Measurements from ENCODE around the gene BDKRB1. TPM values are rescaled to one million over a fixed set of nuclear protein-coding genes. Genes with fewer than 3 reads are reported as not detected.

Gene BDKRB1
- total RNA-seq, 1 donor from 2014 or later = 0.20 TPM

DNA sequence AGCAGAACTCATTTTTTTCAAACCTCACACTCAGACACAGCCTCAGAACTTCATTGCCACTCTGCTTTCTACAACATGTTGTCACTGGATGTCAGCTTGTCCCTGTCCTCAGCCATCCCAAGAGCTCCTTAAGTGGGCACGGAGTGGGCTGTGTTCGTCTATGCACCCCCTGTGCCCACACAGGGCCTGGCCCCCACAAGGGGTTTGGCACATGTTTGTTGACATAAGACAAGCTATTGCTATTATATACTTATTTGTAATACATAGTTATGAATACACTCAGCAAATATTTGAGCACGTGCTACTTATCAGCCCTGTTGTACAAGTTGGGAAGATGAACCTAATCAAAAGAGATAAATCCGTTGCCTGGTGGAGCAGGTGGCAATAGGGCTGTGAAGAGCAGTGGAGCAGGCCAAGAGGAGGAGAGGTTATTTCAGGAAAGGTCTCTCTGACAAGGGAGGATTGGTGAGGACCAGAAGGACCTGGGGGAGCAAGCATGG, 4.3 kb upstream of the BDKRB1 start:
- H3K27me3 ChIP-seq (ENCODE audit: insufficient read depth, low read length) = no peaks in the 10 kb centered on the region
- Mint-ChIP-seq H3K27ac (ENCODE audit: unreplicated experiment) (peak overlapping the region; percentile 93), H3K27me3 (ENCODE audit: low read depth, unreplicated experiment) (no peaks in the 10 kb centered on the region), H3K4me3 (ENCODE audit: unreplicated experiment) (no peak overlapping the region), H3K9me3 (ENCODE audit: unreplicated experiment) (no peaks in the 10 kb centered on the region), H3K36me3 (ENCODE audit: low read depth, unreplicated experiment) (no peaks in the 10 kb centered on the region), H3K4me1 (ENCODE audit: low read depth, unreplicated experiment) (peaks cover 34% of the 10 kb centered on the region)
- H3K27ac ChIP-seq (ENCODE audit: low read depth, low read length) = no peak overlapping the region
- no peak overlapping the region for H3K4me2 ChIP-seq (ENCODE audit: low read length)
- H3K4me1 ChIP-seq (ENCODE audit: insufficient read depth, low read length) = peaks cover 22% of the 10 kb centered on the region
- TF ChIP-seq EZH2 (IDR thresholded peaks at IDR 0.05; ENCODE audit: insufficient read depth, low read length) (no peak), CTCF (IDR thresholded peaks at IDR 0.05; ENCODE audit: insufficient read depth, low read depth, low read length) (no peak)
- H3K9me3 ChIP-seq (ENCODE audit: insufficient read depth, low read depth, low read length) = no peaks in the 10 kb centered on the region
- H3K4me3 ChIP-seq (ENCODE audit: insufficient read depth, low read depth, low read length) = no peak overlapping the region
- H4K20me1 ChIP-seq (ENCODE audit: insufficient read depth, low read length) = no peaks in the 10 kb centered on the region
- no peak overlapping the region for H3K9ac ChIP-seq (ENCODE audit: low read length)
- no peak overlapping the region for H2AFZ ChIP-seq (ENCODE audit: low read depth, low read length)
- DNase-seq (ENCODE audit: low read depth) (no peak), FAIRE-seq (no peak)
- H3K36me3 ChIP-seq (ENCODE audit: insufficient read depth, low read length) = no peaks in the 10 kb centered on the region
- H3K79me2 ChIP-seq (ENCODE audit: insufficient read depth, low read length) = no peaks in the 10 kb centered on the region

DNA sequence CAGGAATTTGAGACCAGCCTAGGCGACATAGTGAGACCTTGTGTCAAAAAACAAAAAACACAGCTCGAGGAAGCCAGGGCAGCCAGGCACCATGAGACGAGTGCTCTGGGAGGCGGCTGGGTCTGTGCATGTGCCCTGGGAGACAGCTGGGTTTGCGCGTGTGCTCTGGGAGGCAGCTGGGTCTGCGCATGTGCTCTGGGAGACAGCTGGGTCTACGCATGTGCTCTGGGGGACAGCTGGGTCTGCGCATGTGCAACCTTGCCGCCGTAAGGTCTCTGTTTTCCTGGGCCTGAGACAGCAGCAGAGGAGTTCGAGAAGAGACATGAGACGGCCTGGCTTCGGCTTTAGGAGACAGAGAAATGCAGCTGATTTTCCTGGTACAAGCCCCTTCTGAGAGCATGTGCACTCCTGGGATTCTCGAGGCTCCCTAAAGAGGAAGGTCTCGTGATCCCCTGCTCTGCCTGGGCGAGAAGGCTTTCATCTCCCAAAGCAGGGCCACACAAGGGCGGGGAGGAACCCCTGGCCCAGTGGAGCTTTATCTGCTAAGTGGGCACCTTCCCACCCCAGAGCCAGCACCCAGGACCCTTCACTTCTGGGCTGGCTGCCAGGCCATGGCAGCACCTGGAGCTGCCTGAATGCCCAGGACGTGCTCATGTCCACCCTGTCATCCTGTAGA, 3.5 kb upstream of the BDKRB1 start:
- Histone ChIP-seq H3K79me2 (ENCODE audit: insufficient read depth, low read length) (no peaks in the 10 kb centered on the region), H3K36me3 (ENCODE audit: insufficient read depth, low read length) (no peaks in the 10 kb centered on the region), H3K4me2 (ENCODE audit: low read length) (peak overlapping the region; percentile 51), H3K27me3 (ENCODE audit: insufficient read depth, low read length) (no peaks in the 10 kb centered on the region), H3K9me3 (ENCODE audit: insufficient read depth, low read depth, low read length) (no peaks in the 10 kb centered on the region), H2AFZ (ENCODE audit: low read depth, low read length) (no peak overlapping the region), H3K4me3 (ENCODE audit: insufficient read depth, low read depth, low read length) (no peak overlapping the region), H4K20me1 (ENCODE audit: insufficient read depth, low read length) (no peaks in the 10 kb centered on the region), H3K4me1 (ENCODE audit: insufficient read depth, low read length) (peaks cover 21% of the 10 kb centered on the region), H3K27ac (ENCODE audit: low read depth, low read length) (peak overlapping the region; percentile 22), H3K9ac (ENCODE audit: low read length) (peak overlapping the region; percentile 25)
- DNase-seq (ENCODE audit: low read depth) (no peak), FAIRE-seq (no peak)
- Mint-ChIP-seq H3K36me3 (ENCODE audit: low read depth, unreplicated experiment) (no peaks in the 10 kb centered on the region), H3K27ac (ENCODE audit: unreplicated experiment) (peak overlapping the region; percentile 93), H3K27me3 (ENCODE audit: low read depth, unreplicated experiment) (no peaks in the 10 kb centered on the region), H3K4me1 (ENCODE audit: low read depth, unreplicated experiment) (peaks cover 31% of the 10 kb centered on the region), H3K9me3 (ENCODE audit: unreplicated experiment) (no peaks in the 10 kb centered on the region), H3K4me3 (ENCODE audit: unreplicated experiment) (no peak overlapping the region)
- no peak for TF ChIP-seq EZH2 (IDR thresholded peaks at IDR 0.05; ENCODE audit: insufficient read depth, low read length)
- no peak for TF ChIP-seq CTCF (IDR thresholded peaks at IDR 0.05; ENCODE audit: insufficient read depth, low read depth, low read length)

DNA sequence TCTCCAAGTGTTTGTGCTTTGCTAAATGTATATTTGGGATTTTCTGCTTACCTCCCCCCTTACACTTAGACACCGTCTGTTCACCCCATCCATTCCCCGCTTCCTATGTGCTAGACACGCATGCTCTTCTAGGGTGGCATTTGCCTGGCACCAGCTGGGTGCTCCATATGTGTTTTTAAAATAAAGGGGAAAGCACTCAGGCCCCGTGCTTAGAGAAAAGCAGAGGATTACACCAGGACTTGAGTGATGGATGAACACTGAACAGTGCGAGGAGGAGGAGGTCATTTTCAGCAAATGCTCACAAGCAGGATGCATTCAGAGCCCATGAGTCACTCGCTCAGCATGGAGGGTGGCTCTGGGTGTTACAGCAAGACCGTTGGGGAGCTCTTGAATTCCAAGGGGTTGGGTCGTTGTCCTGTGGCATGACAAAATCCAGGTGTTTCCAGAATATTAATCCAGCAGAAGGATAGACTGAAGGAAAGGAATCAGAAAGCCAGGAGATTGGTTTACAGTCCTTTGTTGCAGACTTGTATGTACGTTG, 2.9 kb upstream of the BDKRB1 start:
- no peaks in the 10 kb centered on the region for H3K36me3 Mint-ChIP-seq (ENCODE audit: low read depth, unreplicated experiment)
- H3K4me3 Mint-ChIP-seq (ENCODE audit: unreplicated experiment) = no peak overlapping the region
- H3K27me3 Mint-ChIP-seq (ENCODE audit: low read depth, unreplicated experiment) = no peaks in the 10 kb centered on the region
- Histone ChIP-seq H3K79me2 (ENCODE audit: insufficient read depth, low read length) (no peaks in the 10 kb centered on the region), H3K27ac (ENCODE audit: low read depth, low read length) (peak overlapping the region; percentile 22), H3K9ac (ENCODE audit: low read length) (peak overlapping the region; percentile 25), H3K4me3 (ENCODE audit: insufficient read depth, low read depth, low read length) (no peak overlapping the region), H3K27me3 (ENCODE audit: insufficient read depth, low read length) (peaks cover 3% of the 10 kb centered on the region), H2AFZ (ENCODE audit: low read depth, low read length) (no peak overlapping the region), H3K4me2 (ENCODE audit: low read length) (peak overlapping the region; percentile 51), H4K20me1 (ENCODE audit: insufficient read depth, low read length) (no peaks in the 10 kb centered on the region), H3K4me1 (ENCODE audit: insufficient read depth, low read length) (peaks cover 21% of the 10 kb centered on the region), H3K36me3 (ENCODE audit: insufficient read depth, low read length) (no peaks in the 10 kb centered on the region), H3K9me3 (ENCODE audit: insufficient read depth, low read depth, low read length) (no peaks in the 10 kb centered on the region)
- no peak for TF ChIP-seq CTCF (IDR thresholded peaks at IDR 0.05; ENCODE audit: insufficient read depth, low read depth, low read length)
- no peak for TF ChIP-seq EZH2 (IDR thresholded peaks at IDR 0.05; ENCODE audit: insufficient read depth, low read length)
- peak overlapping the region; percentile 93 for H3K27ac Mint-ChIP-seq (ENCODE audit: unreplicated experiment)
- DNase-seq (ENCODE audit: low read depth) (peak; percentile 96), FAIRE-seq (peak; percentile 97)
- peaks cover 31% of the 10 kb centered on the region for H3K4me1 Mint-ChIP-seq (ENCODE audit: low read depth, unreplicated experiment)
- no peaks in the 10 kb centered on the region for H3K9me3 Mint-ChIP-seq (ENCODE audit: unreplicated experiment)
